ENCODE measurements around the gene EED. TPM values are rescaled to one million over a fixed set of nuclear protein-coding genes. Genes with fewer than 3 reads are reported as not detected.

Gene EED
- total RNA-seq, 1 experiment from 2014 or later, result 25.2 TPM

DNA sequence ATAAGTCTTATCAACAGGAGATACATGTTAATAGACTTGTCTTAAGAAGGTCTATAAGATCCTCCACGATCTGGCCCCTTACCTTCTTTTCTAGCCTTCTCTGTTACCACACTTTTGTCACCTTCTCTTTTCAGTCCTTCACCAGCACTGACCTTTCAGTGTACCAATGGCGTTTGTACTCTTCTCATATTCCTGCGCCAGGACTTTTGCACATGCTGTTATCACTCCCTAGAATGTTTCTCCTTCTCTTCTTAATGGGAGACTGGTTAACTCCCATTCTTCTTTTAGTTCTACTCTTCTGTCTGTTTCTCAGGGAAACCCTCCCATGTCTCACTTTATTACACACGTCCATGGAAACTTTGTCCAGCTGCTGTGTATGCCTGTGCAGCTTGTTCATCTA is 4.4 kb upstream of the EED start:
- Histone ChIP-seq H3K27ac (ENCODE audit: low read depth, low read length) (no peak overlapping the region), H2AFZ (ENCODE audit: low read depth, low read length, poor library complexity, severe bottlenecking) (no peak overlapping the region), H3K9me2 (ENCODE audit: insufficient read depth) (no peaks in the 10 kb centered on the region), H4K20me1 (ENCODE audit: insufficient read depth) (no peaks in the 10 kb centered on the region), H3K79me2 (ENCODE audit: insufficient read depth, low read length) (peaks cover under 1% of the 10 kb centered on the region; the same call in 1 of the 2 replicates), H3K9me3 (ENCODE audit: control insufficient read depth in 1 of 2, insufficient read depth in 1 of 2, low read depth in 1 of 2, low read length in 2 of 2) (no peaks in the 10 kb centered on the region), H3K36me3 (ENCODE audit: control insufficient read depth in 1 of 2, insufficient read depth in 2 of 2, low read length in 2 of 2) (no peaks in the 10 kb centered on the region), H3K4me1 (ENCODE audit: control insufficient read depth in 1 of 2, insufficient read depth in 2 of 2, low read length in 2 of 2) (peaks cover 0 to 6% of the 10 kb centered on the region in 2 experiments; a peak in 1 of 4 replicates), H3K4me3 (replicated peaks in 1 of 2; ENCODE audit: low read depth in 1 of 2, low read length in 2 of 2) (no peak overlapping the region), H3K27me3 (ENCODE audit: insufficient read depth, low read length) (no peaks in the 10 kb centered on the region), H3K9ac (ENCODE audit: low read length) (no peak overlapping the region), H3K4me2 (ENCODE audit: low read length) (no peak overlapping the region)
- ChIA-PET CTCF (interaction anchor here (1.3 kb wide), 1 partner anchor 10 kb away, joined by 8 read pairs; no protein-coding TSS in a partner anchor), RAD21 (ENCODE audit: low non-redundant PET in 1 of 2, low total read pairs in 2 of 2, uncharacterized antibody in 2 of 2, unreplicated experiment in 2 of 2) (no interaction called here), POLR2A (no interaction called here)
- TF ChIP-seq ELF1 (IDR thresholded peaks at IDR 0.05; ENCODE audit: borderline replicate concordance, low read depth) (no peak), FOSL1 (IDR thresholded peaks at IDR 0.05; ENCODE audit: low read depth) (no peak), SIN3A (IDR thresholded peaks at IDR 0.05; ENCODE audit: low read depth) (no peak), EZH2 (IDR thresholded peaks at IDR 0.05) (no peak), POLR2AphosphoS5 (IDR thresholded peaks at IDR 0.05; ENCODE audit: low read depth, low read length) (no peak), RAD21 (IDR thresholded peaks at IDR 0.05; ENCODE audit: low read depth) (no peak), YY1 (IDR thresholded peaks at IDR 0.05; ENCODE audit: extremely low read depth, insufficient replicate concordance, low read depth, low read length) (no peak), SP1 (IDR thresholded peaks at IDR 0.05; ENCODE audit: low read depth) (no peak), JUND (IDR thresholded peaks at IDR 0.05) (no peak), EZH2phosphoT487 (IDR thresholded peaks at IDR 0.05; ENCODE audit: borderline replicate concordance) (no peak)
- TF ChIP-seq, protein P1, sequence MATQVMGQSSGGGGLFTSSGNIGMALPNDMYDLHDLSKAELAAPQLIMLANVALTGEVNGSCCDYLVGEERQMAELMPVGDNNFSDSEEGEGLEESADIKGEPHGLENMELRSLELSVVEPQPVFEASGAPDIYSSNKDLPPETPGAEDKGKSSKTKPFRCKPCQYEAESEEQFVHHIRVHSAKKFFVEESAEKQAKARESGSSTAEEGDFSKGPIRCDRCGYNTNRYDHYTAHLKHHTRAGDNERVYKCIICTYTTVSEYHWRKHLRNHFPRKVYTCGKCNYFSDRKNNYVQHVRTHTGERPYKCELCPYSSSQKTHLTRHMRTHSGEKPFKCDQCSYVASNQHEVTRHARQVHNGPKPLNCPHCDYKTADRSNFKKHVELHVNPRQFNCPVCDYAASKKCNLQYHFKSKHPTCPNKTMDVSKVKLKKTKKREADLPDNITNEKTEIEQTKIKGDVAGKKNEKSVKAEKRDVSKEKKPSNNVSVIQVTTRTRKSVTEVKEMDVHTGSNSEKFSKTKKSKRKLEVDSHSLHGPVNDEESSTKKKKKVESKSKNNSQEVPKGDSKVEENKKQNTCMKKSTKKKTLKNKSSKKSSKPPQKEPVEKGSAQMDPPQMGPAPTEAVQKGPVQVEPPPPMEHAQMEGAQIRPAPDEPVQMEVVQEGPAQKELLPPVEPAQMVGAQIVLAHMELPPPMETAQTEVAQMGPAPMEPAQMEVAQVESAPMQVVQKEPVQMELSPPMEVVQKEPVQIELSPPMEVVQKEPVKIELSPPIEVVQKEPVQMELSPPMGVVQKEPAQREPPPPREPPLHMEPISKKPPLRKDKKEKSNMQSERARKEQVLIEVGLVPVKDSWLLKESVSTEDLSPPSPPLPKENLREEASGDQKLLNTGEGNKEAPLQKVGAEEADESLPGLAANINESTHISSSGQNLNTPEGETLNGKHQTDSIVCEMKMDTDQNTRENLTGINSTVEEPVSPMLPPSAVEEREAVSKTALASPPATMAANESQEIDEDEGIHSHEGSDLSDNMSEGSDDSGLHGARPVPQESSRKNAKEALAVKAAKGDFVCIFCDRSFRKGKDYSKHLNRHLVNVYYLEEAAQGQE (IDR thresholded peaks at IDR 0.05; ENCODE audit: low read depth), result no peak
- TF ChIP-seq, protein P2, sequence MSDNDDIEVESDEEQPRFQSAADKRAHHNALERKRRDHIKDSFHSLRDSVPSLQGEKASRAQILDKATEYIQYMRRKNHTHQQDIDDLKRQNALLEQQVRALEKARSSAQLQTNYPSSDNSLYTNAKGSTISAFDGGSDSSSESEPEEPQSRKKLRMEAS (IDR thresholded peaks at IDR 0.05), result no peak
- DNase-seq (ENCODE audit: low read depth, low spot score) (no peak), ATAC-seq (no peak)
- intact Hi-C loops (cut with micrococcal nuclease), result no loop called here
- BruUV-seq (replicated peaks), result no TSS peak

Data from HCT116 (cell line).